ENCODE data around the gene ATG9A.

DNA sequence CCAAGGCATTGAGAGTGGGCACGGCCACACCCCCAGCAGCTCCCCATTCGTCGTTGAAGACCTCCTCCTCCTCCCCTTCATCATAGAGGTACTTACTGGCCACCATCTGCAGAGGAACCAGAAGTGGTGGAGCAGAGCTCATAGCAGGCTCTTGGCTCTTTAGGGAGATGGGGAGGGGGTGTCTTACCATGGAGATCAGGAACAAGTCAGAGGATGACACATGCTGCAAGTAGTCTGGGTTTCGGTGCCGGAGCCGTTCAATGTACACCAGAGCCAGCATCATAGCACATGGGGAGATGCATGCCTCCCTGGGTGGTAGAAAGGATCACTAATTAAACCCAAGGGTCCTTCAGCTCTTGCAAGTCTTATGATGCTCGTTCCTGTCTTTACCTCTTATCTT, 54.6 kb downstream of the ATG9A start:
- TF ChIP-seq, protein P1, sequence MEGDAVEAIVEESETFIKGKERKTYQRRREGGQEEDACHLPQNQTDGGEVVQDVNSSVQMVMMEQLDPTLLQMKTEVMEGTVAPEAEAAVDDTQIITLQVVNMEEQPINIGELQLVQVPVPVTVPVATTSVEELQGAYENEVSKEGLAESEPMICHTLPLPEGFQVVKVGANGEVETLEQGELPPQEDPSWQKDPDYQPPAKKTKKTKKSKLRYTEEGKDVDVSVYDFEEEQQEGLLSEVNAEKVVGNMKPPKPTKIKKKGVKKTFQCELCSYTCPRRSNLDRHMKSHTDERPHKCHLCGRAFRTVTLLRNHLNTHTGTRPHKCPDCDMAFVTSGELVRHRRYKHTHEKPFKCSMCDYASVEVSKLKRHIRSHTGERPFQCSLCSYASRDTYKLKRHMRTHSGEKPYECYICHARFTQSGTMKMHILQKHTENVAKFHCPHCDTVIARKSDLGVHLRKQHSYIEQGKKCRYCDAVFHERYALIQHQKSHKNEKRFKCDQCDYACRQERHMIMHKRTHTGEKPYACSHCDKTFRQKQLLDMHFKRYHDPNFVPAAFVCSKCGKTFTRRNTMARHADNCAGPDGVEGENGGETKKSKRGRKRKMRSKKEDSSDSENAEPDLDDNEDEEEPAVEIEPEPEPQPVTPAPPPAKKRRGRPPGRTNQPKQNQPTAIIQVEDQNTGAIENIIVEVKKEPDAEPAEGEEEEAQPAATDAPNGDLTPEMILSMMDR (IDR thresholded peaks at IDR 0.05) = no peak
- TF ChIP-seq POLR2A (IDR thresholded peaks at IDR 0.05) = no peak
